HG03095 (cell line): ENCODE results near the gene PDK3.

Source experiments
- ATAC-seq: cut with Tn5 transposase; IDR thresholded peaks from one replicate; pipeline ENCODE4 v1.9.1; 2021; ENCODE audit warnings: moderate library complexity; ENCODE audit not compliant: unreplicated experiment

PDK3 gene

DNA sequence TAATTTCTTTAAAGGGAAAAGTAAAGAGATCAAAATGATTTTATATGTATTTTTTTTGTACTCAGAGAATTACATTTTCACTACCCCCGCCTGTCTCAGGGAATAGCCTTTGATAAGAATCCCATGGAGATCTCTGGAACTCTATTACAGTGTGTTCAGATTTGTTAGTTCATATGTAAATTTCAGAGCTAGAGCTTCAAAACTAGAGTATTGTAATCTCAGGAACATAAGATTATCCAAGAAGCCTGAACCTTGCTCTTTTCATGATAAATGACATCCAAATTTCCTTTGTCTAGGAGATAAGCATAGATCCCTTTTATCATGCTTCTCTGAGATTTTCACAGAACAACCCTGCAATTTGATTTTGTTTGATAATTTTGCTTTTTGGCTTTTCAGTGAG is 82.9 kb downstream of the PDK3 start:
- no peak for ATAC-seq

DNA sequence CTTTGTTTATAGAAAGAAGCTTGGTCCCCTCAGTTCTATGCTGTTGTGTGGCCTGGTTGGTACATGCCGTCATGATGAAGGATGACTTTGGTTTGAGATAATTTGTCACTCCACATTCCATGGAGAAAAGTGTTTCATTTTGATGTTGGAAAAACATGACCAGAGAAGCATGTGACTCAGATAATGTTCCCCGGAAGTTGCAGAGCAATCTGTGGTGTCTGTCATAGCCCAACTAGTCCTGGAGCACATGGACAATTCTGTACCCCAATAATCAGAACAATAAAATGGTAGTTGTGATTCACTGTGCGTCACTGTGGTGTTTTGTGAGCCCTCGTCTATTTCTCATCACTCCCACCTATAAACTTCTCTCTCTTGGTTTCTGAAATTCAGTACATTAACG is 85.1 kb downstream of the PDK3 start:
- ATAC-seq: no peak

DNA sequence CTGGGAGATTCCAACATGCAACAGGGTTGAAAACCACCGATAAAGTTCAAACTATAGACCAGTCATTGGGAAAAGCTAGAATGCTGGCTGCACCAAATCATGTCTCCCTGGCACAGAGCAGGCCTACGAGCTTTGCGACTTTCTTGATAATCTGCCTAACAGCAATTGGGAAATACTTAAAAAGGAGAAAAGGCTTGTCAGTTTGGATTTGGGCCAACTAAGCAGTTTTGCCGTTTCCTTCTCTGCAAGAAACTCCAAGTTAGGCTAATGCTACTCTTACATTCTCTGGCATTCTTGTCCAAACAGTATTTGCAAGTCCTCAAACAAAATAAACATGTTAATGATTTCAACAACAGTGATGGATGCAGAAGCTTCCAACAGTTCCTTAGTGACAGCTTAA is 87.9 kb downstream of the PDK3 start:
- ATAC-seq: no peak

DNA sequence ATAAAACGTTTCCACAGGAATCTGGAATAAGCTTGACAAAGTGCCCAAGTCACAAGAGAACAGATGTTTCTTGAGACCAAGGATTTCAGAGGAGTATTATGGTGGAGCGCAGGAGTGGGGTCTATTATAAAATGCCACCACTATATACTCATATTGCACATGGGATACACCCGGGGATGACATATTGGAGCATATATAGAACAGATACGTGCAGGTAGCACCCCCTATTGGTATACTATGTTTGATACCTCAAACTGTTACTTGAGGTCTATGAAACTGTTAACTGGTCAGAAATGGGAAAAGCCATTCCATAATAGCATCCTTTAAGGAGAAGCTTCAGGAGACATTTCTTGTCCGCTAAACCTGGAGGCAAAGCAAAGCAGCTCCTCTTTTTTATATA is 96.0 kb downstream of the PDK3 start:
- ATAC-seq: no peak

DNA sequence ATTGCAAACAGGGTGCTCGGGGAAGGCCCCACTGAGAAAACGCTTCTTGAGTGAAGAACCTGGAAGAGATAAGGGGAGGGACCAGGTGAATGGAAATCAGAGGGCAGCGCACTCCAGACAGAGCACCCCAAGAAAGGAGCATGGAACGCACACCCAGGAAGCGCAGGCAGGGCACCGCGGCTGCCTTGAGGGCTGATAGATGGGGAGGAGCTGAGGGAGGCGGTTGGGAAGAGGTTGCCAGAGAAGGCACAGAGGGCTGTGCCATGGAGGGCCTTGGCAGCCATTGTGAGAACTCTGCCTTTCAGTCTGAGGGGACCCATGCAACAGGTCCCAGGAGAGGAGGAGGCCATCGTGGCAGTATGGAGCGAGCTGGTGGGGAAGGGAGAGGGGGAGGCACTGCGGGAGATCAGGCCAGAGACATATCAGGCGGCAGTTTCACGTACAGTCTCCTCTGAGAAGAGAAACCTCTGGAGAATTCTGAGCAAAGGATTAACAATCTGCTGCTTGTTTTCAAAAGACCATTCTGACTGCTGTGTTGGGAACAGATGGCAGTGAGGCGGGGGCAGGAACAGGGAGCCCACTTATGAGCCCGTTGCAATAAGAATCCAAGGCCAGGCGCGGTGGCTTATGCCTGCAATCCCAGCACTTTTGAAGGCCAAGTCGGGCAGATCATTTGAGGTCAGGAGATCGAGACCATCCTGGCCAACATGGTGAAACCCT is 98.4 kb downstream of the PDK3 start:
- no peak for ATAC-seq

DNA sequence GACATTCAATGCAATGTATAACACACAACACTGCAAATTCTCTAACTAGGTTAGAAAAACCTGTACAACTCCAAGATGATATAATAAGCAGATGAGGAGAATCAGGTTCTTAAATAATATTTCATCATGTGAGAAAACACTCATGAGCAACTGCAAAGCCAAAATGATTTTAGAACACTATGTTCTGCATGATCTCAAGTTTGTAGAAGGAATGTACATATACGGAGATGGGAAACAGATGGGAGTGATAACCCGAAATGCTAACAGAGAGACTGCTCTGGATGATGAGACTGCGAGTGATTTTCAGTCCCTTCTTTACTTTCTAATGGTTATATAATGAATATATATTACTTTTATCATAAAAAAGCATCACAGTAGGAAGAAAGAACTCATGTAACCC is 101.2 kb downstream of the PDK3 start:
- no peak for ATAC-seq

DNA sequence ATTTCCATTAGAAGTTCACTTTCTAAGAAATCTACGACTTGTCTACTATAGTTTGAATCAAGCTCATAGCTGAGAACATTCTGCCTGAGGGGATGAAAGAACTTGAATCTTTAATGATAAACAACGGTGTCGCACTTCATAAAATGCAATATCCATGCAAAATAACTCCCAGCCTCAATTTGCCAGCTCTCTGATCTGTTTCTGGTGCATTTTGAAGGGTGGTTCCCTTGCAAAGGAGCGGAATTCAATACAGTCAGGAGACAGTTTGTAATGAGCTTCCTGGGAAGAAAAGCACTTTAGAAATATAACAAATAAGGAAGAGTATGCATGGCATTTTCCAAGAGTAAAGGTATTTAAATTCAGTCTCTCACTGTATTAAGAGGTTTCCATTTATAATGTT is 102.1 kb downstream of the PDK3 start:
- no peak for ATAC-seq

DNA sequence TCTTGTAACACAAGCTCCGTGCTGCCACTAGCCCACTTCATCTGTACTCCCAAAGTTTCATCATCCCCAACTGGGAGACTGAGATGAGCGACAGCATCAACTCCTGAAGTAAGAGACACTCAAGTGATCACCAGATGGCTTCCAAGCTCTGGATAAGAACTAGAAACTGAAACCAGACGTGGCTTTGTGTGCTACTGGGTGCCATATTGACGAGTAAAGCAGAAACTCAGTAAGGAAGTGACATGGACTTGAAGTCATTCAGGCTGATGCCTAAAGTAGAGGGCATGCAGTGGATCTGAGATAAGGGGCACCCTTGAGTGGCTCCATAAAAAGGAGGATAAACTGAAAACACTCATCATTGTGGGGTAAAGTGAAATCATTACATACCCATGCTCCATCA is 109.7 kb downstream of the PDK3 start:
- ATAC-seq: no peak

DNA sequence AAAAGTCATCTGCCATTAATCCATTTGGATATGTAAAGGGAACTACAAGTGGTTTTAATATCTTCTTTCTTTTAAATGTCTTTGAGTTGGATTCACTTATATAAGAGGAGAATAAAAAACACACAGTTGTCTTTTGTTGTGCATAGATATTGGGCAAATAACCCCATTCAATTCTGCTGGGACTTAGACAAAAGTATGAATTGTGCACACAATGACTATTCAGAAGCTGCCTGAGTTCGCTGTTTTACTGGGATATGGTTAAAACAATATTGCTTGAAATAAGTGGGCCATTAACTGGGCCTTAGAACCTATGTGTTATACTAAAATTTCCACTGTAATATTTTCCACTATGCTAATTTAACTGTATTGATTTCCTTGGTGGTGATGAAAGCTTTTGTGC is 110.4 kb downstream of the PDK3 start:
- no peak for ATAC-seq

DNA sequence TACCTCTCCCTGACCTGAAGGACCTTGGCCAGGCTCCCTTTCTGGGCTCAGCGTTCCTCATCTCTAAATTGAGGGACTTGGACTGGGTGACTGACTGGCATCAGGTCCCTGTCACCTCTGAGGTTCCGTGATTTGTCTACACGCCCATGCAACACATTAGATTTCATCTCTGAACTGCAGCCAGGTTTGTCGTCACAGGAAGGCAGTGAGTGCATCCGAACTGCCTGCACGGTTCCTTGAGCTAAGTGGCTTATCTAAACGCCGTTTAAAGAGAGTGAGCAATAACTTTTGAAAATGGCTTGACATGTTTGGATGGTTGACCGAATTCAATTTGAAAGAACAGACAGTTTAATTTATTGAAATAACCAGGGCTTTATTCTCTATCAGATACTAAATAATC is 112.0 kb downstream of the PDK3 start:
- no peak for ATAC-seq
